Stimulated activated CD4-positive, alpha-beta T cell treated with anti-CD3 and anti-CD28 coated beads, Interleukin-2, amount 100 ng/mL, for 4 hours (primary cell): ENCODE measurements around the gene DHX16.
"Not testable (repeated sequence)": the region's sequence is repeated elsewhere in the genome, so short reads cannot be mapped to it uniquely, and the experiment has no call there.

Experiments
- DNase-seq: peaks from one replicate; pipeline ENCODE4 v3.0.0-alpha.2; 2020; ENCODE audit warnings: low read depth

DHX16 gene

GRCh38 chr6:30672445-30673253 is at the start of gene DHX16:
TSS of gene DHX16 (minus strand) at chr6:30673006. CDS start at chr6:30672841, 165 bp downstream.
- DNase-seq = peak; percentile 83

GRCh38 chr6:30722025-30722279 is 49.1 kb upstream of the DHX16 start:
- not testable (repeated sequence) for DNase-seq

- DNase-seq = peak; percentile 96
These were observed 48.6 kb upstream of the DHX16 start for GRCh38 chr6:30721198-30722024.

GRCh38 chr6:30720738-30721197 is 48.0 kb upstream of the DHX16 start:
- DNase-seq = peak; percentile 38

- DNase-seq = peak; percentile 90
These were observed 47.3 kb upstream of the DHX16 start, which contains the start of gene TUBB for GRCh38 chr6:30719791-30720737. TSS of gene TUBB (plus strand) at chr6:30720352. CDS start at chr6:30720507, 155 bp downstream.

- DNase-seq = no peak
These were observed 46.5 kb upstream of the DHX16 start for GRCh38 chr6:30719356-30719755.

GRCh38 chr6:30717845-30718720 is 45.3 kb upstream of the DHX16 start:
- DNase-seq = not testable (repeated sequence)

GRCh38 chr6:30717129-30717844 is 44.5 kb upstream of the DHX16 start, which contains the start of gene MDC1:
TSS of gene MDC1 (minus strand) at chr6:30717281. CDS start at chr6:30715175, 2,106 bp downstream.
- peak; percentile 99 for DNase-seq

- no peak for DNase-seq
These were observed 44.0 kb upstream of the DHX16 start for GRCh38 chr6:30716879-30717128.

- DNase-seq = no peak
These were observed 41.5 kb upstream of the DHX16 start for GRCh38 chr6:30714263-30714662.

- no peak for DNase-seq
These were observed 39.7 kb upstream of the DHX16 start for GRCh38 chr6:30712441-30712945.

GRCh38 chr6:30711758-30712380 is 39.1 kb upstream of the DHX16 start:
- no peak for DNase-seq

- DNase-seq = no peak
These were observed 36.5 kb upstream of the DHX16 start for GRCh38 chr6:30709101-30709868.

- DNase-seq = no peak
These were observed 34.6 kb upstream of the DHX16 start for GRCh38 chr6:30707281-30707850.

GRCh38 chr6:30705620-30706019 is 32.8 kb upstream of the DHX16 start:
- DNase-seq = no peak

GRCh38 chr6:30703821-30704220 is 31.0 kb upstream of the DHX16 start:
- no peak for DNase-seq

- DNase-seq = no peak
These were observed 30.2 kb upstream of the DHX16 start for GRCh38 chr6:30703011-30703410.

GRCh38 chr6:30700340-30700739 is 27.5 kb upstream of the DHX16 start:
- no peak for DNase-seq

GRCh38 chr6:30696432-30696831 is 23.6 kb upstream of the DHX16 start:
- no peak for DNase-seq
